Glutamatergic neuron (in vitro differentiated cells): ENCODE results near the gene OVOL1. TPM values are rescaled to one million over a fixed set of nuclear protein-coding genes. Genes with fewer than 3 reads are reported as not detected.

Source experiments
- DNase-seq: peaks from one replicate; pipeline ENCODE4 v3.0.0; 2022
- H3K27ac Mint-ChIP-seq: one replicate; pipeline ENCODE4 v1.8.0; 2020; ENCODE audit warnings: mild to moderate bottlenecking, mixed read lengths, inconsistent platforms; ENCODE audit not compliant: unreplicated experiment
- H3K27me3 Mint-ChIP-seq: one replicate; pipeline ENCODE4 v1.8.0; 2020; ENCODE audit warnings: mild to moderate bottlenecking, moderate library complexity, mixed read lengths, inconsistent platforms; ENCODE audit not compliant: unreplicated experiment
- H3K36me3 Mint-ChIP-seq: one replicate; pipeline ENCODE4 v1.8.0; 2020; ENCODE audit warnings: mild to moderate bottlenecking, mixed read lengths, inconsistent platforms; ENCODE audit not compliant: unreplicated experiment
- H3K4me1 Mint-ChIP-seq: one replicate; pipeline ENCODE4 v1.8.0; 2020; ENCODE audit warnings: mild to moderate bottlenecking, low read depth, mixed read lengths, inconsistent platforms; ENCODE audit not compliant: unreplicated experiment
- H3K4me3 Mint-ChIP-seq: one replicate; pipeline ENCODE4 v1.8.0; 2020; ENCODE audit warnings: mild to moderate bottlenecking, mixed read lengths, inconsistent platforms; ENCODE audit not compliant: unreplicated experiment
- H3K9me3 Mint-ChIP-seq: one replicate; pipeline ENCODE4 v1.8.0; 2020; ENCODE audit warnings: mild to moderate bottlenecking, moderate library complexity, mixed read lengths, inconsistent platforms; ENCODE audit not compliant: unreplicated experiment
- total RNA-seq: library from RNA; stranded (reverse); fragmentation: NEBNext Ultra II Directional; extraction: Animal tissue kit (Norgen Biotek cat#: 25700); gene quantifications from one replicate; pipeline ENCODE4 v1.2.1, GENCODE V29; 2021; ENCODE audit not compliant: unreplicated experiment
- TF ChIP-seq, protein P1 (sequence below): fragments of 200-600 bp; sonication (generic); IDR thresholded peaks from one replicate; pipeline ENCODE4 v1.5.0; 2021; ENCODE audit not compliant: partially characterized antibody, unreplicated experiment

Gene OVOL1
- total RNA-seq, 1 donor from 2014 or later: not detected

- TF ChIP-seq, protein P1, sequence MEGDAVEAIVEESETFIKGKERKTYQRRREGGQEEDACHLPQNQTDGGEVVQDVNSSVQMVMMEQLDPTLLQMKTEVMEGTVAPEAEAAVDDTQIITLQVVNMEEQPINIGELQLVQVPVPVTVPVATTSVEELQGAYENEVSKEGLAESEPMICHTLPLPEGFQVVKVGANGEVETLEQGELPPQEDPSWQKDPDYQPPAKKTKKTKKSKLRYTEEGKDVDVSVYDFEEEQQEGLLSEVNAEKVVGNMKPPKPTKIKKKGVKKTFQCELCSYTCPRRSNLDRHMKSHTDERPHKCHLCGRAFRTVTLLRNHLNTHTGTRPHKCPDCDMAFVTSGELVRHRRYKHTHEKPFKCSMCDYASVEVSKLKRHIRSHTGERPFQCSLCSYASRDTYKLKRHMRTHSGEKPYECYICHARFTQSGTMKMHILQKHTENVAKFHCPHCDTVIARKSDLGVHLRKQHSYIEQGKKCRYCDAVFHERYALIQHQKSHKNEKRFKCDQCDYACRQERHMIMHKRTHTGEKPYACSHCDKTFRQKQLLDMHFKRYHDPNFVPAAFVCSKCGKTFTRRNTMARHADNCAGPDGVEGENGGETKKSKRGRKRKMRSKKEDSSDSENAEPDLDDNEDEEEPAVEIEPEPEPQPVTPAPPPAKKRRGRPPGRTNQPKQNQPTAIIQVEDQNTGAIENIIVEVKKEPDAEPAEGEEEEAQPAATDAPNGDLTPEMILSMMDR: no peak
- H3K4me3 Mint-ChIP-seq: no peak overlapping the region
- no peaks in the 10 kb centered on the region for H3K36me3 Mint-ChIP-seq
- peaks cover 12% of the 10 kb centered on the region for H3K27me3 Mint-ChIP-seq
- no peak for DNase-seq
- peaks cover 5% of the 10 kb centered on the region for H3K9me3 Mint-ChIP-seq
- H3K4me1 Mint-ChIP-seq: peaks cover 1% of the 10 kb centered on the region
- H3K27ac Mint-ChIP-seq: no peak overlapping the region
Observed at GRCh38 chr11:65791719-65792213, 4.9 kb downstream of the OVOL1 start.

- Mint-ChIP-seq H3K4me3 (no peak overlapping the region), H3K36me3 (no peaks in the 10 kb centered on the region), H3K9me3 (peaks cover 5% of the 10 kb centered on the region), H3K27me3 (peaks cover 12% of the 10 kb centered on the region), H3K4me1 (peaks cover 1% of the 10 kb centered on the region), H3K27ac (no peak overlapping the region)
- TF ChIP-seq, protein P1: no peak
- DNase-seq: no peak
Observed at GRCh38 chr11:65792456-65792855, 5.6 kb downstream of the OVOL1 start.

DNA sequence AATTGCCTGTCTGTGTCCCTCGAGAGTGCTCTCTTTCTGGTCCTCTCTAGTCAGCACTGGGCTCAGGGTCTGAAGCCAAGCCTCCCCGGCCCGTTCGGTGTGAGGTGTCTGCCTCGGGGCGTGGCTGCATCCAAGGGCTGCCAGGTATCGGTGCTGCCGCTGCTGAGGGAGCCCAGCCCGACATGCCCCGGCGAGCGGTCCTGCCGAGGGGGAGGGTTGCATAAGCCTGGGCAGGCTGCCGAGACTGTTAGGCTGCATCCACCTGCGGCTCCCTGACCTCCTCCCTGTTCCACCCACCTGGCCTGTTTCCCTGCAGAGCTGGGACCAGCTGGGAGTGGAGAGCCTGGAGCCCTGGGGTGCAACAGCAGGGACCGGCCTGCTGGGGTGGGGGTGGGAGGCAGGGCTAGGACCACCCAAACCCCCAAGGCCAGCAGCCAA is 6.3 kb downstream of the OVOL1 start:
- Mint-ChIP-seq H3K27me3 (peaks cover 9% of the 10 kb centered on the region), H3K4me3 (no peak overlapping the region)

GRCh38 chr11:65793625-65794400 is 7.0 kb downstream of the OVOL1 start:
- no peak overlapping the region for H3K4me3 Mint-ChIP-seq
- no peak for DNase-seq
- peaks cover 9% of the 10 kb centered on the region for H3K27me3 Mint-ChIP-seq
- TF ChIP-seq, protein P1: no peak
- no peaks in the 10 kb centered on the region for H3K36me3 Mint-ChIP-seq
- H3K4me1 Mint-ChIP-seq: peaks cover 1% of the 10 kb centered on the region
- H3K27ac Mint-ChIP-seq: no peak overlapping the region
- peaks cover 5% of the 10 kb centered on the region for H3K9me3 Mint-ChIP-seq

More for the DNA sequence above, 6.3 kb downstream of the OVOL1 start:
- peaks cover 5% of the 10 kb centered on the region for H3K9me3 Mint-ChIP-seq
- H3K36me3 Mint-ChIP-seq: no peaks in the 10 kb centered on the region
- H3K4me1 Mint-ChIP-seq: peaks cover 1% of the 10 kb centered on the region
- H3K27ac Mint-ChIP-seq: no peak overlapping the region
- TF ChIP-seq, protein P1: no peak
- no peak for DNase-seq
